GM13977 (cell line): ENCODE measurements around the gene C2CD5.
"Not testable (repeated sequence)": the region's sequence is repeated elsewhere in the genome, so short reads cannot be mapped to it uniquely, and the experiment has no call there.

Experiments
- DNase-seq: peaks from one replicate; pipeline ENCODE4 v3.0.0; 2012; ENCODE audit warnings: low spot score
- CTCF ChIP-seq: IDR thresholded peaks from 2 replicates; pipeline ENCODE4 v1.5.1; 2012; ENCODE audit warnings: mild to moderate bottlenecking, control low read depth; ENCODE audit not compliant: insufficient read depth; ENCODE audit errors: extremely low read depth, missing control alignments
- in situ Hi-C: fragments of 300-500 bp; cut with MboI; formaldehyde crosslinking; loops from one replicate; pipeline ENCODE4 v1.12.0; 2022; ENCODE audit warnings: low sequenced_read_pairs, low pct_unique_long_range_greater_than_20kb, mixed read lengths, inconsistent platforms; ENCODE audit not compliant: unreplicated experiment

The C2CD5 gene

DNA sequence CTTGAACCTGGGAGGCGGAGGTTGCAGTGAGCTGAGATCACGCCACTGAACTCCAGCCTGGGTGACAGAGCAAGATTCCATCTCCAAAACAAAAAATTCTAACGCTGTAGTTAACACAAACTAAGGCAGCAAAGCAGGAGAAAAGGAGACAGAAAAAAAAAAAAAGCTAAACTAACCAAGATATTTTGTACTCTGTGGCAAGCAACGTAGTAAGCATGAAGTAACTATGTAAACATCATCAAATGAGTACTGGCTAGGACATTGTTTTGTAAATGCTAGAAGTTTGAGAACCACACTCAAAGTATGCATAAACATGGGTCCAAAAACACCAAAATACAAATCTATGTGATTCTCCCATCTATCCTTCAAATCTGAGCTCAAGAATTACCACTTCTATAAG, 44.2 kb downstream of the C2CD5 start:
- in situ Hi-C loops, result no loop called here
- DNase-seq, result no peak
- no peak for TF ChIP-seq CTCF

DNA sequence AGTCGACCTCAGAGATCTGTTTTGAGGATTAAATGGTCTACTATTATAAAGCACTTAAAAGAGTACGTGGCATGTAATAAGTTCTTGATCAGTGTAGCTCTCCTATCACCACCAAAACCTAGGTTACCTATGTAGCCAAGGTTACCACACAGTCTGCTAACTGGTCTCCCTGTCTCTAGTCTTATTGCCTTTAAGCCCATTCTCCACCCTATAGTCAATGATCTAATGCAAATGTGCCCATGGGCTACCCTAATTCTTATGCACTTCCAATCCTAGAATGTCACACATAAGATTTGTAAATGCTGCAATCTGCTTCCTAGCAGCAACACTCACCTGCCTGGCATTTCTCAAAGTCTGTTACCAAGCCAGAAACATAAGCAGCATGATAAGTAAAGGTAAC, 44.9 kb downstream of the C2CD5 start:
- in situ Hi-C loops, result no loop called here
- no peak for TF ChIP-seq CTCF
- no peak for DNase-seq

- no peak for TF ChIP-seq CTCF
Measured at GRCh38 chr12:22494319-22494718, 50.0 kb downstream of the C2CD5 start.

GRCh38 chr12:22491034-22491433, 53.3 kb downstream of the C2CD5 start:
- DNase-seq, result no peak
- no peak for TF ChIP-seq CTCF
- in situ Hi-C loops, result no loop called here

More at GRCh38 chr12:22494319-22494718, 50.0 kb downstream of the C2CD5 start:
- no peak for DNase-seq
- in situ Hi-C loops, result no loop called here

GRCh38 chr12:22488478-22488877, 55.9 kb downstream of the C2CD5 start:
- in situ Hi-C loops, result no loop called here

DNA sequence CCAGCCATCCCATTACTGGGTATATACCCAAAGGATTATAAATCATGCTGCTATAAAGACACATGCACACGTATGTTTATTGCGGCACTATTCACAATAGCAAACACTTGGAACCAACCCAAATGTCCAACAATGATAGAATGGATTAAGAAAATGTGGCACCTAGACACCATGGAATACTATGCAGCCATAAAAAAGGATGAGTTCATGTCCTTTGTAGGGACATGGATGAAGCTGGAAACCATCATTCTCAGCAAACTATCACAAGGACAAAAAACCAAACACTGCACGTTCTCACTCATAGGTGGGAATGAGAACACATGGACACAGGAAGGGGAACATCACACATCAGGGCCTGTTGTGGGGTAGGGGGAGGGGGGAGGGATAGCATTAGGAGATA, 56.7 kb downstream of the C2CD5 start:
- in situ Hi-C loops, DNase-seq: not testable (repeated sequence)

More at GRCh38 chr12:22488478-22488877, 55.9 kb downstream of the C2CD5 start:
- no peak for TF ChIP-seq CTCF
- DNase-seq, result no peak

GRCh38 chr12:22481547-22482104, 62.7 kb downstream of the C2CD5 start:
- TF ChIP-seq CTCF, result no peak
- in situ Hi-C loops, result no loop called here
- no peak for DNase-seq

DNA sequence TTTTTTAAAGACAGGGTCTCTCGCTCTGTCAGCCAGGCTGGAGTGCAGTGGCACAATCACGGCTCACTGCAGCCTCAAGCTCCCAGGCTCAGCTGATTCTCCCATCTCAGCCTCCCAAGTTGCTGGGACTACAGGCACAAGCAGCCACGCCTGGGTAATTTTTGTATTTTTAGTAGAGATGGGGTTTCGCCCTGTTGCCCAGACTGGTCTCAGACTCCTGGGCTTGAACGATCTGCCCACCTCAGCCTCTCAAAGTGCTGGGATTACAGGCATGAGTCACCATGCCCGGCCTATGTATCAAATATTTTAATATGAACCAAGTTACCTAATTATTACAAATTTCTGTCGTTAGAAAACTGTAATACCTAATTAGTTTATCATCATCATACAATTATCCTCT, 63.5 kb downstream of the C2CD5 start:
- in situ Hi-C loops, result not testable (repeated sequence)

More for the DNA sequence above, 63.5 kb downstream of the C2CD5 start:
- not testable (repeated sequence) for DNase-seq
